IPS-NIHi7 (cell line): ENCODE measurements around the gene PGGHG.
A peak's percentile ranks its signal among the peaks of the same experiment; 100 is the strongest.
"Not testable (repeated sequence)": the region's sequence is repeated elsewhere in the genome, so short reads cannot be mapped to it uniquely, and the experiment has no call there.

Experiments used
- DNase-seq: peaks from one replicate; pipeline ENCODE4 v3.0.0; 2012; ENCODE audit warnings: mixed read lengths; ENCODE audit errors: extremely low spot score

PGGHG gene

DNA sequence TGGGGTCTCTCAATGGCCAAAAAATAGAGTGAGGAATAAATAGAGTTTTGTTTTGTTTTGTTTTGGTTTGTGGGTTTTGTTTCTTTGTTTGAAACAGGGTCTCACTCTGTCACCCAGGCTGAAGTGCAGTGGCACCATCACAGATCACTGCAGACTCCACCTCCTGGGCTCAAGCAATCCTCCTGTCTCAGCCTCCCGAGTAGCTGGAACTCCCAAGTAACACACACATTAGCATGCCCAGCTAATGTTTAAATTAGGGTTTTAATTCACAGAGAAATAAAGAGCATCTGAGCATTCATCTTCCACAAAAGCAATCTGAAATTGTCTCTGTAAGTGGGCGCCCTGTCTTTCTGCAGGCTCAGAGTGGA lies 40.9 kb downstream of the PGGHG start:
- no peak for DNase-seq

DNA sequence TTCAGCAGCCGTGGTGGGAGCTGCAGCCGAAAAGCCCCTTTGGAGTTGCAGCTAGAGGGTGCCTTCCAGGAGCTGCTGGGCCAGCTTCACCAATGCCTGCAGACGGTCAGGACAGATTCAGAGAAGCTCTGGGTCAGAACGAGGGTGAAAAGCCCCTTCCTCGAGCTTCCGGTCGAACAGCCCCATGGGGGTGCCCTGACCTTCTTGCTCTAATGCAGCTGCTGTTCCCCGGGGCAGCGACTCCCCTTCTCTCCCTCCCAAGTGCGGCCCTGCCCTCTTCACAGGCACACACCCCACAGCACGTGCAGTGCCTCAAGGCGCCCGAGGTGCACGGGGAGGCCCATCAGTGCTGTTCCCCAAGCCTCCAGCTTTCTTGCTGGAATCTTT lies 41.4 kb downstream of the PGGHG start:
- DNase-seq, result peak; percentile 1

GRCh38 chr11:330694-331357 lies 41.9 kb downstream of the PGGHG start:
- peak; percentile 1 for DNase-seq

- peak; percentile 1 for DNase-seq
Observed at GRCh38 chr11:331358-332060, 42.6 kb downstream of the PGGHG start.

DNA sequence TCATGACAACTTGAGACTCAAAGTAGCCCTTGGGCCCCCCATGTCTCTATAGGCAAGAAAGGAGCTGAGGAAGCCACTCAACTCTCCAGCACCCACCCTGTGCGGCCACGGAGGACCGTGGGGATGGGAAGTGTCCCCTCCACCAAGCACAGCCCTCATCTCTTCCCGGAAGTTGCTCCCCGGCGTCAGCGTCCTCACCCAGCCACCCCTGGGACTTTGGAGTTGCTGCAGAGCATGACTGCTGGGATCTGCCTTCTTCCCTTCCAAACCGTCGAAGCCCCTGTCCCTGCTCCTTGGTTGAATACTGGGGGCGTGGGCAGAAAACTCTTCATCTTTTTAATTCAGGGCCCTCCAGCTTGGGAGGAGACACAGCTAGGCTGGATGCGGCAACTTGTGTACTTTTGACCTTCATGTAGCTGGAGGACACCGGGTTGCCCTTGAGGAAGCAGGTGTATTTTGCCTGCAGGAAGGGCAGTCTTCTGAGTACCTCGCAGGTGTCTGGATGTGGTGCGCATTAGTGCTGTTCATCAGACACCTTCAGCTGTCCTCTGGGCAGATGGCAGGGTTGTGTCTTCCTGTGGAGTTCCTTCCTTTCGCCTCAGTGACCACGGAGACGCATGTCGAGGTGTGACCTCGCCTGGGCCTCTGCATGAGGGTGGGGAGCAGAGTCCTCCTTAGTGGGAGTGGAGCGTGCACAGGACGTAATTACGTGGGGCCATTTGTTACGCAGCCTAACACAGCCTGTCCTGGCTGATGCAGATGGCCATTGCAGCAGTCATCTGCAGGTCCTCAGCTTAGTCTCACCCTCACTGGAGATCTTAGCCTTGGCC lies 43.9 kb downstream of the PGGHG start:
- peak; percentile 0 for DNase-seq

DNA sequence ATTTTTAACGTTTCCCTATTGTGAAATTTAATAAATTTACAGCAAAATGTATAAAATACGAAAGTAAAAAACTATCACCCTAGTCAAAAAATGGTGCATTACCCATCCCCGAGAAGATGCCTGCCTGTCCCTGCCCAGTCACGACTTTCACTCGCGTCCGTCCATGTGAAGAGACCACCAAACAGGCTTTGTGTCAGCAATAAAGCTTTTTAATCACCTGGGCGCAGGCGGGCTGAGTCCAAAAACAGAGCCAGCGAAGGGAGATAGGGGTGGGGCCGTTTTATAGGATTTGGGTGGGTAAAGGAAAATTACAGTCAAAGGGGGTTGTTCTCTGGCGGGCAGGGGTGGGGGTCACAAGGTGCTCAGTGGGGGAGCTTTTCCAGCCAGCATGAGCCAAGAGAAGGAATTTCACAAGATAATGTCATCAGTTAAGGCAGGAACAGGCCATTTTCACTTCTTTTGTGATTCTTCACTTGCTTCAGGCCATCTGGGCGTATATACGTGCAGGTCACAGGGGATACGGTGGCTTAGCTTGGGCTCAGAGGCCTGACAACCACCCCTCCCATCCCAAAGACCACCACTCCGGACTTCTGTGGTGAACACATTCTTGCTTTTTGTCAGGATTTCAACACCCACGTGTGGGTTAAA lies 44.8 kb downstream of the PGGHG start:
- DNase-seq, result not testable (repeated sequence)

DNA sequence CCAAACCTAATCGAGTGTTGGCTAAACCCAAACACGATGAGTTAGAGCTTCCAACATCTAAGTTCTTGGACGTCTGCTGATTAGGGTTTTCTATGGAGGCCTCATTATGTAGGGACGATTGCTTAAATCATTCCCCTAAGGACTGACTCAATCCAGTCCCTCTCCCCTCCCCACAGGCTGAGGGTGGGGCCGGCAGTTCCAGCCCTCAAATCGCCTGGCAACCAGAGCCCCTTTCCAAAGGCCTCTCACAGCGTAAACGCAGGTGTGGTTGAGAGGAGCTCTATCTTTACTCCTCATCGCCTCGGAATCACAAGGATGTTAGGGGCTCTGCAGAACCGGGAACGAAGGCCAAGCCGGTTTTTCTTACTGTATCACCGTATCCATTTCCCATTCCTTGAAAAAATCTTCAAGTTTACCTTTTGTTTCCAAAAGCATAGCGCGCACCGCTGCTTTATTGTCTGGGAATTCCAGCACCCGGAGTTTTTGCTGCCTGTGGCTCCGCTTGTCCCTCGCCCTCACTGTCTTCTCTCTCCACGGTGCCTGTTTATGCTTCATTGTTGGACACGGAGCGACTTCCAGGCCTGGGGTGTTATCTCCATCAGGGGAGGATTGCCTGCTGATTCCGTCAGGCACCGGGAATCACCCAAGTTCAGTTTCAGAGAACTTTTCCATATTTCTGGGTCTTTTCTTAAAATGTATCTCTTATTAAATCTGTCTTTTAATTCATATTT lies 45.5 kb downstream of the PGGHG start:
- peak; percentile 73 for DNase-seq

DNA sequence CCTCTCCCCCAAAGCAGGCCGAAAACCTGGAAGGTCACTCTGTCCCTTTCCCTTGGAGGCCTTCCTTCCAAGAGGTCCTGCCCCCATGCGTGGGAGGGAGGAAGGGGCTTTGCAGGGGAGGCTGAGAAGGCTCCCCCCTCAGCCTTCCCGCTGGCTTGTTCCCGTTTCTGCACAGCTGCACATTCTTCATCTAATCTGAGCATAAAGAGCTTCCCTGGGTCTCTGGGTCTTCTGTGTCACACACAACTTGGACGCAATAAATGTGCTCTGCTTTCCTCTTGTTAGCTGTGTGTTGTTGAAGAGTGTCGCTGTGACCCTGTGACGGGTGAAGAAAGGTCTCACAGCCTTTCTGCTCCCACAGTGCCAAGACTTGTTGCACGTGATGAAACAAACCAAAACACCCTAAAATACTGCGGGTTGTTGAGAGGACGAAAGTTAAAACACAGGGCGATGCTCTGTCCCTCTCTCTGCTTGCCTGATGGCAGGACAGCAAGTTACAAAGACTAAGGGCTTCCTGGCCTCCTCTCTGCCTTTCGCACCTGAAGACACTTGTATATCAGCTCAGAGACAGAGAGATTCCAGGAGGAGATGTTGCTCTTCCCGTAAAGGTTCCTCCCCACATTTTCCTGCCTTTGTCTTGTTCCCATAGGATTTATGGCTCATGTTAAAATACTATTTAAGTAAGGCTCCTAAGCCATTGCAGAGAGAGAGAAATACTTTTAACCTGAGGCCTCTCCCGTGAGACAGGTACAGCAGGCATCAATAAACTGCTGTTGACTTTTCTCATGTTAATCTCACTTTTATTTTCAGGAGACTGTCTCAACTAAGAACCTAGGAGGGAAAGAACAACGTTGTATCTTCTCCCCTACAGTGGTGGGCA lies 47.1 kb downstream of the PGGHG start:
- no peak for DNase-seq

- DNase-seq, result no peak
Observed at GRCh38 chr11:336659-337198, 47.8 kb downstream of the PGGHG start.

DNA sequence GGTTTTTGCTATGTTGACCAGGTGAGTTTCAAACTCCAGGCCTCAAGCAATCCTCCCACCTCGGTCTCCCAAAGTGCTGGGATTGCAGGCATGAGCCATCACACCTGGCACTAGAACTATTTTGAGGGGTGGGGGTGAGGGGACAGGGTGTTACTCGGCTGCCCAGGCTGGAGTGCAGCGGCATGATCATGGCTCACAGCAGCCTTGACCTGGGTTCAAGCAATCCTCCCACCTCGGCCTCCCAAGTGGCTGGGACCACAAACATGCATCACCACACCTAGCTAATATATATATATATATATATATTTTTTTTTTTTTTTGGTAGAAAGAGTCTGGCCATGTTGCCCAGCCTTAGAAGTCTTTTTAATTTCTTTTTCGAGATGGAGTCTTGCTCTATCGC lies 48.8 kb downstream of the PGGHG start:
- no peak for DNase-seq

DNA sequence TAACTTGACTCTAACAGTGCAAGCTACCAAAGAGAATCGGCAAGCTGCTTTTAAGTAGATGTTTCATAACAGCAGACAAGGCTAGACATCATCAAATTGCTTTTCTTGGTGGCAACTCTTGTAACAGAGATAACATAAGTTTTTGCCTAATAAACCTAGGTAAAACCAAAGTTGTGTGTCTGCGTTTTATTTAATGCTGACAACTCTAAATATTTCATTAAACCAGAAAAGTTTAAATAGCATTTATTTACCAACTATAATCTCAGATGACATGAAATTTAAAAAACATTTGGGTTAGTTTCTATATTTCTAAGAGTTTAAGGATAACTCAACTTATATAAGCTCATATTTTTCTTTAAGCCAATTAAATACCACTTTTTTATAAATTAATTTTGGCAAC lies 51.0 kb downstream of the PGGHG start:
- DNase-seq, result no peak

GRCh38 chr11:340539-341512 lies 51.9 kb downstream of the PGGHG start:
- no peak for DNase-seq

GRCh38 chr11:342328-342727 lies 53.4 kb downstream of the PGGHG start:
- no peak for DNase-seq

DNA sequence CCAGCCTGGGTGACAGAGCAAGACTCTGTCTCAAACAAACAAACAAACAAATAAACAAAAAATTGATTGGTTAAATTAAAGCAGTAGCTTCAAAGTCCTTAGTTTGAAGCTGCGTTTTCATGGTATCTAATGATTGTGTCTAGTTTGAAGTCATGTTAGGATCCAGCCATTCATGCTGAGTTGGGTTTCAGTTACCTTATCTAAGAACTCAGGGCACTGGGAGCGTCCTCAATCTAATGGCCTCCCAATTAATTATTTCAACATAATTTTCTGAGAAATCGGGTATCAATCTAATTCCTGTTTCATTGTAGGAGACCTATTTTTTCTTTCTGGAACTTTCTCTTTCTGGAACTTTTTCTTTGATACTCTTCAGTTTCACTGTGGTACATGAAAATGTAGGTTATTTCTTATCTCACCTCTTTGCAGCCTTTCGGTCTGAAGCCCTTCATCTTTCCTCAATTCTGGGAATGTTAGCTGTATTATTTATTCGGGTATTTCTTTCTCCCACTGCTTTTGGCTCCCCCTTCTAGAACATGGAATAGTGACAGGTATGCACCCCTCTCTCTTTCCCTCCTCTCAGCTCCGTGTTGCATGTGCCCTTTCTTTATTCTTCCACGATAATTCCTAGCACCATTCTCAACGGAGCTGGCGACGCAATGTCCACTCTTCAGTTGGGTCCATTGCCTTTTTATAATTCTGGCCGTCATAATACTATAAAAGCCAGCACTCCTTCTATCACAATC lies 56.1 kb downstream of the PGGHG start:
- DNase-seq, result no peak
